H1 (cell line): ENCODE results near the gene BSND. TPM values are rescaled to one million over a fixed set of nuclear protein-coding genes. Genes with fewer than 3 reads are reported as not detected.

ENCODE experiments used
- CTCF ChIA-PET: fragments of 300-600 bp; sonication (Branson Sonifier 250); formaldehyde crosslinking; loops from one replicate; lab custom pipeline; 2021; ENCODE audit not compliant: partially characterized antibody; lab: Charles Lee
- POLR2A ChIA-PET: fragments of 300-600 bp; sonication (Branson Sonifier 250); formaldehyde crosslinking; loops from one replicate; lab custom pipeline; 2021; ENCODE audit warnings: inconsistent platforms; ENCODE audit not compliant: partially characterized antibody; lab: Charles Lee
- DNase-seq, 2 experiments: peaks; one replicate each; pipeline versions ENCODE4 v3.0.0 to v3.0.0-alpha.2; 2010 to 2022; ENCODE audit warnings: low spot score in 2 of 2, low read depth in 1 of 2, mixed read lengths in 1 of 2
- FAIRE-seq: peaks from 2 replicates; lab custom pipeline; 2011; peaks lifted over from hg19 to GRCh38; lab: Jason Lieb, UNC
- H2AFZ ChIP-seq: 2 replicates; pipeline ENCODE4 v1.8.1; 2012; ENCODE audit warnings: low read length, inconsistent platforms
- H2AK5ac ChIP-seq: 2 replicates; pipeline ENCODE4 v1.6.1; 2013; ENCODE audit warnings: low read depth, low read length
- H2BK120ac ChIP-seq: replicated peaks from 2 replicates; pipeline ENCODE3; 2013; ENCODE audit warnings: low read depth, low read length, inconsistent platforms
- H2BK12ac ChIP-seq: 2 replicates; pipeline ENCODE4 v1.6.1; 2013; ENCODE audit warnings: low read depth, low read length
- H2BK15ac ChIP-seq: 2 replicates; pipeline ENCODE4 v1.6.1; 2013; ENCODE audit warnings: low read length
- H2BK20ac ChIP-seq: 2 replicates; pipeline ENCODE4 v1.6.1; 2013; ENCODE audit warnings: low read length
- H2BK5ac ChIP-seq: 2 replicates; pipeline ENCODE4 v1.6.1; 2013; ENCODE audit warnings: low read depth, low read length
- H3K14ac ChIP-seq: 2 replicates; pipeline ENCODE4 v1.6.1; 2013; ENCODE audit warnings: inconsistent platforms; ENCODE audit not compliant: insufficient read length
- H3K18ac ChIP-seq: 2 replicates; pipeline ENCODE4 v1.6.1; 2013; ENCODE audit warnings: low read length; ENCODE audit errors: extremely low read depth
- H3K23ac ChIP-seq: 2 replicates; pipeline ENCODE4 v1.6.1; 2013; ENCODE audit warnings: inconsistent platforms; ENCODE audit not compliant: insufficient read length
- H3K23me2 ChIP-seq: 2 replicates; pipeline ENCODE4 v1.6.1; 2013; ENCODE audit warnings: low read depth, low read length
- H3K27ac ChIP-seq: 2 replicates; pipeline ENCODE4 v1.6.1; 2011; ENCODE audit warnings: low read depth, low read length, inconsistent platforms
- H3K27me3 ChIP-seq, 4 experiments: replicated peaks in 1 of 4; 1 replicate in 1 of 4; 2 replicates in 3 of 4; pipeline versions ENCODE4 v1.6.1 to v1.8.1; 2011 to 2013; ENCODE audit warnings: low read length in 3 of 4, mild to moderate bottlenecking in 3 of 4, inconsistent platforms in 2 of 4, mixed read lengths in 2 of 4, moderate library complexity in 1 of 4; ENCODE audit not compliant: control insufficient read depth in 3 of 4, insufficient read depth in 3 of 4; ENCODE audit errors: extremely low read depth in 1 of 4
- H3K36me3 ChIP-seq, 4 experiments: 2 replicates each; pipeline versions ENCODE4 v1.6.1 to v1.8.1; 2011 to 2013; ENCODE audit warnings: mild to moderate bottlenecking in 4 of 4, low read length in 3 of 4, moderate library complexity in 2 of 4, control low read depth in 1 of 4, inconsistent platforms in 1 of 4; ENCODE audit not compliant: insufficient read depth in 4 of 4, control insufficient read depth in 2 of 4
- H3K4ac ChIP-seq: replicated peaks from 2 replicates; pipeline ENCODE3; 2013; ENCODE audit warnings: low read length, low read depth, mixed read lengths, inconsistent platforms; ENCODE audit not compliant: insufficient read length
- H3K4me1 ChIP-seq, 4 experiments: replicated peaks in 1 of 4; 1 replicate in 1 of 4; 2 replicates in 3 of 4; pipeline versions ENCODE4 v1.6.1 to v1.8.1; 2011 to 2013; ENCODE audit warnings: low read length in 3 of 4, inconsistent platforms in 2 of 4, mixed read lengths in 1 of 4; ENCODE audit not compliant: insufficient read depth in 4 of 4, control insufficient read depth in 3 of 4
- H3K4me2 ChIP-seq, 2 experiments: 2 replicates each; pipeline versions ENCODE4 v1.6.1 to v1.8.1; 2011 to 2013; ENCODE audit warnings: low read depth in 2 of 2, low read length in 2 of 2, control low read depth in 1 of 2, inconsistent platforms in 1 of 2, mild to moderate bottlenecking in 1 of 2; ENCODE audit not compliant: insufficient read depth in 1 of 2
- H3K4me3 ChIP-seq, 4 experiments: fragments of 200-600, 300-600 bp in 1 of 4; sonication (generic), shearing (Covaris generic), sonication (Bioruptor Twin) in 1 of 4; 2 replicates each; pipeline versions ENCODE4 v1.5.1 to v1.8.1; 2011 to 2016; ENCODE audit warnings: low read length in 4 of 4, low read depth in 3 of 4, control low read depth in 2 of 4, inconsistent platforms in 2 of 4, mild to moderate bottlenecking in 2 of 4, mixed read lengths in 1 of 4, moderate library complexity in 1 of 4; ENCODE audit not compliant: insufficient read depth in 2 of 4; ENCODE audit errors: extremely low read depth in 1 of 4
- H3K56ac ChIP-seq: replicated peaks from 2 replicates; pipeline ENCODE3; 2013; ENCODE audit warnings: low read depth, mild to moderate bottlenecking, mixed read lengths, low read length, inconsistent platforms; ENCODE audit not compliant: insufficient read length
- H3K79me1 ChIP-seq: 2 replicates; pipeline ENCODE4 v1.6.1; 2013; ENCODE audit warnings: low read depth, low read length, control low read depth
- H3K79me2 ChIP-seq, 2 experiments: 2 replicates each; pipeline versions ENCODE4 v1.6.1 to v1.8.1; 2012 to 2013; ENCODE audit warnings: low read length in 2 of 2, mild to moderate bottlenecking in 2 of 2, inconsistent platforms in 1 of 2; ENCODE audit not compliant: insufficient read depth in 2 of 2, control insufficient read depth in 1 of 2
- H3K9ac ChIP-seq, 4 experiments: replicated peaks in 1 of 4; 1 replicate in 1 of 4; 2 replicates in 3 of 4; pipeline versions ENCODE4 v1.6.1 to v1.8.1; 2011 to 2013; ENCODE audit warnings: low read depth in 3 of 4, low read length in 3 of 4, control low read depth in 2 of 4, mild to moderate bottlenecking in 2 of 4, moderate library complexity in 2 of 4, inconsistent platforms in 1 of 4; ENCODE audit errors: extremely low read depth in 1 of 4
- H3K9me3 ChIP-seq, 2 experiments: 2 replicates each; pipeline versions ENCODE4 v1.6.1 to v1.8.1; 2012 to 2013; ENCODE audit warnings: mild to moderate bottlenecking in 2 of 2, moderate library complexity in 2 of 2, control low read depth in 1 of 2, inconsistent platforms in 1 of 2, low read depth in 1 of 2, low read length in 1 of 2, mixed read lengths in 1 of 2; ENCODE audit not compliant: insufficient read depth in 2 of 2
- H4K20me1 ChIP-seq, 2 experiments: replicated peaks in 1 of 2; 2 replicates each; pipeline versions ENCODE3 to v1.8.1; 2011 to 2013; ENCODE audit warnings: inconsistent platforms in 2 of 2, low read length in 2 of 2, mild to moderate bottlenecking in 1 of 2; ENCODE audit not compliant: insufficient read depth in 2 of 2, control insufficient read depth in 1 of 2
- H4K5ac ChIP-seq: 2 replicates; pipeline ENCODE4 v1.6.1; 2013; ENCODE audit warnings: low read length, low read depth, mixed read lengths, inconsistent platforms; ENCODE audit not compliant: insufficient read length
- H4K8ac ChIP-seq: 2 replicates; pipeline ENCODE4 v1.8.0; 2013; ENCODE audit warnings: mild to moderate bottlenecking, moderate library complexity, low read length, inconsistent platforms; ENCODE audit not compliant: insufficient read depth; ENCODE audit errors: extremely low read depth
- H4K91ac ChIP-seq: replicated peaks from 2 replicates; pipeline ENCODE3; 2013; ENCODE audit warnings: low read length, mixed read lengths, inconsistent platforms; ENCODE audit not compliant: insufficient read length
- FOSL1 ChIP-seq: IDR thresholded peaks from 2 replicates; pipeline ENCODE4 v1.6.1; 2011; ENCODE audit warnings: mild to moderate bottlenecking, low read depth, low read length, moderate library complexity; ENCODE audit not compliant: insufficient read depth
- WGBS, 2 experiments: shearing (Covaris generic) in 1 of 2; methylation state at CpG; one replicate each; pipeline versions ENCODE4 v1.1.6 to v1.1.7; 2013 to 2015; ENCODE audit warnings: low lambda C conversion rate in 2 of 2, mixed read lengths in 2 of 2, inconsistent platforms in 1 of 2, low coverage in 1 of 2, missing lambda C conversion rate in 1 of 2; ENCODE audit not compliant: insufficient replicate concordance in 2 of 2, insufficient coverage in 1 of 2, insufficient read length in 1 of 2; ENCODE audit errors: extremely low coverage in 1 of 2, missing lambda C conversion rate in 1 of 2; 5-methylcytosine and 5-hydroxymethylcytosine counted together
- polyA plus RNA-seq, 7 experiments: library from polyadenylated mRNA; depleted of rRNA in 3 of 7; stranded (reverse) in 5 of 7; unstranded in 2 of 7; fragments of >200 nt in 5 of 7; fragments of 200-250 nt in 2 of 7; gene quantifications; 1 replicate in 5 of 7; 2 replicates in 1 of 7; 4 replicates in 1 of 7; pipeline versions ENCODE4 v1.2.1 to v1.2.3, GENCODE V29; 2011 to 2013; ENCODE audit warnings: missing spikeins in 2 of 7, mixed read lengths in 2 of 7
- total RNA-seq: library from RNA; stranded (reverse); fragmentation: NEBNext Ultra II Directional; extraction: Animal tissue kit (Norgen Biotek cat#: 25700); gene quantifications from 2 replicates; pipeline ENCODE4 v1.2.1, GENCODE V29; 2021

BSND gene
- total and polyA plus RNA-seq, 2 of the 8 experiments (the other 6 are each of a cell fraction or from before 2014, with no cell fraction given), result 0.43 to 0.68 TPM

- H3K56ac ChIP-seq, result no peak overlapping the region
- no peak overlapping the region for H3K4ac ChIP-seq
- H4K8ac ChIP-seq, result no peak overlapping the region
- no peaks in the 10 kb centered on the region for H4K20me1 ChIP-seq
- H3K36me3 ChIP-seq, result no peaks in the 10 kb centered on the region
- no peaks in the 10 kb centered on the region for H3K9me3 ChIP-seq
- H3K79me1 ChIP-seq, result no peaks in the 10 kb centered on the region
- WGBS, 2 experiments, result 74% methylated on average over 12 of the region's 12 CpGs; no CpG with 5 or more reads in 1 of the 2 experiments
- H2AK5ac ChIP-seq, result no peak overlapping the region
- no peak overlapping the region for H3K14ac ChIP-seq
- no peak overlapping the region for H3K4me3 ChIP-seq
- H2BK20ac ChIP-seq, result 0 out of 2 replicates have a peak overlapping the region, but pooled peaks have one; percentile 1
- no peak overlapping the region for H2AFZ ChIP-seq
- no peak for TF ChIP-seq FOSL1
- TF ChIP-seq, all 59 proteins: peak for 0
- H2BK120ac ChIP-seq, result no peak overlapping the region
- peak overlapping the region; percentile 26 for H4K91ac ChIP-seq
- no peak for DNase-seq
- H3K9ac ChIP-seq, result no peak overlapping the region
- H2BK15ac ChIP-seq, result 0 out of 2 replicates have a peak overlapping the region, but pooled peaks have one; percentile 61
- POLR2A ChIA-PET, result interaction anchor here (1.8 kb wide), 1 partner anchor 9 kb away, joined by 4 read pairs; no protein-coding TSS in a partner anchor
- peaks cover 0 to 7% (median 3%) of the 10 kb centered on the region in 4 experiments; a peak in 6 of 7 replicates for H3K27me3 ChIP-seq
- FAIRE-seq, result no peak
- no peak overlapping the region; the same call in 1 of the 2 replicates for H2BK12ac ChIP-seq
- no peak overlapping the region for H3K18ac ChIP-seq
- no peak overlapping the region for H3K27ac ChIP-seq
- H3K79me2 ChIP-seq, result no peaks in the 10 kb centered on the region
- no peak overlapping the region for H3K23ac ChIP-seq
- peaks cover 16 to 23% (median 18%) of the 10 kb centered on the region in 4 experiments for H3K4me1 ChIP-seq
- H3K4me2 ChIP-seq, result no peak overlapping the region
- H3K23me2 ChIP-seq, result peaks cover under 1% of the 10 kb centered on the region; the same call in 1 of the 2 replicates
- no peak overlapping the region for H2BK5ac ChIP-seq
- H4K5ac ChIP-seq, result no peak overlapping the region
- CTCF ChIA-PET, result interaction anchor here (0.7 to 18.4 kb wide), 7 partner anchors 9 to 67 kb away, joined by 3 to 436 read pairs (median 14); no protein-coding TSS in a partner anchor
Measured at GRCh38 chr1:54991939-54992338, 6.8 kb upstream of the BSND start.
